HEK293 (cell line): ENCODE measurements around the gene TNFAIP3.
A peak's percentile ranks its signal among the peaks of the same experiment; 100 is the strongest.

Experiments used
- CTCF ChIA-PET: fragments of 350-600 bp; formaldehyde crosslinking; extraction: SDS; loops from one replicate; lab custom pipeline; 2021; ENCODE audit warnings: antibody characterized with exemption; lab: Yijun Ruan, JAX
- POLR2A ChIA-PET: fragments of 300-600 bp; formaldehyde crosslinking; extraction: SDS; loops from one replicate; lab custom pipeline; 2020; ENCODE audit warnings: antibody characterized with exemption, inconsistent platforms; lab: Yijun Ruan, JAX
- H3K27ac ChIP-seq: fragments of 200-500 bp; sonication (Bioruptor generic); 2 replicates; pipeline ENCODE4 v1.5.1; 2014; ENCODE audit warnings: low read depth, low read length, control low read depth, inconsistent platforms; ENCODE audit errors: extremely low read depth
- H3K36me3 ChIP-seq, 2 experiments: fragments of 200-500 bp in 1 of 2; sonication (Bioruptor generic) in 1 of 2; 1 replicate in 1 of 2; 2 replicates in 1 of 2; pipeline ENCODE4 v1.5.1; 2014 to 2017; ENCODE audit warnings: inconsistent platforms in 2 of 2, low read length in 2 of 2; ENCODE audit not compliant: control insufficient read depth in 2 of 2, insufficient read depth in 1 of 2
- H3K4me1 ChIP-seq: fragments of 200-500 bp; sonication (Bioruptor generic); 2 replicates; pipeline ENCODE4 v1.5.1; 2014; ENCODE audit warnings: mild to moderate bottlenecking, low read length, inconsistent platforms; ENCODE audit not compliant: control insufficient read depth, insufficient read depth
- H3K4me3 ChIP-seq: 2 replicates; pipeline ENCODE4 v1.5.1; 2011; ENCODE audit warnings: low read depth, mild to moderate bottlenecking, control low read depth, low read length, moderate library complexity
- H3K9me3 ChIP-seq: fragments of 200-500 bp; sonication (Bioruptor generic); 2 replicates; pipeline ENCODE4 v1.5.1; 2014; ENCODE audit warnings: low read depth, low read length, inconsistent platforms; ENCODE audit not compliant: control insufficient read depth, insufficient read depth
- SETDB1 ChIP-seq: IDR thresholded peaks from one replicate; pipeline ENCODE4 v1.6.1; 2017; ENCODE audit warnings: mild to moderate bottlenecking, low read length, moderate library complexity, mixed read lengths; ENCODE audit not compliant: insufficient read length
- TCF7L2 ChIP-seq: IDR thresholded peaks from 2 replicates; pipeline ENCODE4 v1.6.1; 2011; ENCODE audit warnings: low read depth, mild to moderate bottlenecking, inconsistent platforms, low read length, moderate library complexity, borderline replicate concordance
- ZNF16 ChIP-seq: fragments of 450-650 bp; formaldehyde crosslinking; IDR thresholded peaks from 2 replicates; pipeline ENCODE4 v1.5.1; 2016; ENCODE audit warnings: low read depth, missing biosample characterization, missing genetic modification characterization
- ZNF211 ChIP-seq: fragments of 450-650 bp; formaldehyde crosslinking; IDR thresholded peaks from 2 replicates; pipeline ENCODE4 v1.5.1; 2016; ENCODE audit warnings: low read depth, missing biosample characterization, missing genetic modification characterization
- ZNF23 ChIP-seq: fragments of 450-650 bp; formaldehyde crosslinking; IDR thresholded peaks from 2 replicates; pipeline ENCODE4 v1.5.1; 2016; ENCODE audit warnings: missing biosample characterization, missing genetic modification characterization, borderline replicate concordance
- ZNF266 ChIP-seq: fragments of 450-650 bp; formaldehyde crosslinking; IDR thresholded peaks from 2 replicates; pipeline ENCODE4 v1.5.1; 2016; ENCODE audit warnings: missing biosample characterization, missing genetic modification characterization, low read depth
- ZNF302 ChIP-seq: fragments of 450-650 bp; formaldehyde crosslinking; IDR thresholded peaks from 2 replicates; pipeline ENCODE4 v1.5.1; 2016; ENCODE audit warnings: missing biosample characterization, missing genetic modification characterization, low read depth
- ZNF654 ChIP-seq: fragments of 450-650 bp; formaldehyde crosslinking; IDR thresholded peaks from 2 replicates; pipeline ENCODE4 v1.5.1; 2016; ENCODE audit warnings: low read depth, missing biosample characterization, missing genetic modification characterization
- ZNF677 ChIP-seq: fragments of 450-650 bp; IDR thresholded peaks from 2 replicates; pipeline ENCODE4 v1.5.0; 2018; ENCODE audit warnings: missing biosample characterization, mild to moderate bottlenecking, missing genetic modification characterization, moderate library complexity
- TF ChIP-seq, protein P1 (sequence below): fragments of 450-650 bp; formaldehyde crosslinking; IDR thresholded peaks from 2 replicates; pipeline ENCODE4 v1.5.1; 2016; ENCODE audit warnings: missing biosample characterization, missing genetic modification characterization
- TF ChIP-seq, protein P2 (sequence below): fragments of 450-650 bp; formaldehyde crosslinking; IDR thresholded peaks from 2 replicates; pipeline ENCODE4 v1.5.1; 2016; ENCODE audit warnings: missing biosample characterization, missing genetic modification characterization
- TF ChIP-seq, protein P3 (sequence below): fragments of 450-650 bp; formaldehyde crosslinking; conservative IDR thresholded peaks from 2 replicates; pipeline ENCODE4 v1.5.1; 2016; ENCODE audit warnings: low read depth, missing biosample characterization, missing genetic modification characterization

The TNFAIP3 gene

DNA sequence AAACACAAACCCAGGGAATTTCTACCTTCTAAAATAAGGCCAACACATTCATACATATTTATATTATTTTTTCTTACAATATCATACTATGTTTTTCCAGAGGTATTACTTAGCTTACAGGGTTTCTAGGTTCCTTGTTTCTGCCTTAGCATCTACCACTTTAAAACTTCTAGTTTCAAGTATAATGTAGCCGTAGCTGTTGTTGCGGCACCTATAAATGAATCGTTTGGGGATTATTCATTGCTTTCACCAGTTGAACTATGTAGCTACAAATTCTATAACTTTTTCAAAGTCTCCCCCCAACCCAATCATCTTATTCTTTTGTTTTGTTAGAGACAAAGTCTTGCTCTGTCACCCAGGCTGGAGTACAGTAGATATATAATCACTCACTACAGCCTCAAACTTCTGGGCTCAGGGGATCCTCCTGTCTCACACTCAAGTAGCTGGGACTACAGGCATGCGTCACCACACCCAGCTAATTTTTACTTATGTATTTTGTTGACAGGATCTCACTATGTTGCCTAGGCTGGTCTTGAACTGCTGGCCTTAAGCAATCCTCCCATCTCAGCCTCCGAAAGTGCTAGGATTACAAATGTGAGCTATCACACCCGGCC, 43.9 kb downstream of the TNFAIP3 start (continued):
- TF ChIP-seq ZNF23 (tag by site-specific recombination) = no peak
- TF ChIP-seq ZNF16 = no peak
- no peak for TF ChIP-seq ZNF211

DNA sequence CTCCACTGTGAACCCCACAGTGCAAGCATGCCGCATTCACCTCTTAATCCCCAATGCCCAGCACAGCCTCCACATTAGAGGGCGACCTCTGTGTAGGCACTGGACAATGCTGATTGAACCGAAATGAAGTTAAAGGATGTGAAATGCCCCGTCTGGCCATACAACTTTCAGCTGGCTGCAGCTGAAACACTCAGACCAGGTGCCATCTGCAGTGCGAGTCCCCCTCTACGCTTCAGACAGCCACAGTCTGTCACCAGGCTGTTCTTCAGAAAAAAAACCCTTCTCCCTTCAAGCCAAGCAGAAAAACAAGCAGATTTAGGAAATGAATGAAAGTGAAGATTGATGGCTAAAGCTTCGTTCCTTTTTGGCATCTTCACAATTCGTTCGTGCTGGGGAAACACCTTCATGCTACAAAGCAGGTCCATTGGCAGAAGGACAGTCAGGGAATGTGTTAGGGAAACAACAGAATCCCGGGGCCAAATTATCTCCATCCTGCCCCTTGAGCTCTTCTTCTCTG, 44.7 kb downstream of the TNFAIP3 start:
- ChIA-PET POLR2A (no interaction called here), CTCF (interaction anchor here (0.6 to 2.3 kb wide), 6 partner anchors 24 to 867 kb away, joined by 3 to 8 read pairs (median 4); no protein-coding TSS in a partner anchor)
- Histone ChIP-seq H3K4me3 (no peak overlapping the region), H3K9me3 (no peaks in the 10 kb centered on the region), H3K36me3 (no peaks in the 10 kb centered on the region), H3K27ac (no peak overlapping the region), H3K4me1 (no peaks in the 10 kb centered on the region)
- TF ChIP-seq ZNF677 (tag by site-specific recombination) = no peak

DNA sequence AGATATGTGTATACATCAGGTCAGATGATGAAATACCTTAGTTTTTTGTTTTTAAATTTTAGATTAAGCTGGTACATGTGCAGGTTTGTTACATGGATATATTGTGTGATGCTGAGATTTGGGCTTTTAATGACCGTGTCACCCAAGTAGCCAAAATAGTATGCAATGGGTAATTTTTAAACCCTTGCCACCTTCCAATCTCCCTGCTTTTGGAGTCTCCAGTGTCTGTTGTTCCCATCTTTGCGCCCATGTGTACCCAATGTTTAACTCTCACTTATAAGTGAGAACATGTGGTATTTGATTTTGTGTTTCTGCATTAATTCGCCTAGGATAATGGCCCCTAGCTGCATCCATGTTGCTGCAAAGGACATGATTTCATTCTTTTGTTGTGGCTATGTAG, 45.8 kb downstream of the TNFAIP3 start:
- TF ChIP-seq, protein P1, sequence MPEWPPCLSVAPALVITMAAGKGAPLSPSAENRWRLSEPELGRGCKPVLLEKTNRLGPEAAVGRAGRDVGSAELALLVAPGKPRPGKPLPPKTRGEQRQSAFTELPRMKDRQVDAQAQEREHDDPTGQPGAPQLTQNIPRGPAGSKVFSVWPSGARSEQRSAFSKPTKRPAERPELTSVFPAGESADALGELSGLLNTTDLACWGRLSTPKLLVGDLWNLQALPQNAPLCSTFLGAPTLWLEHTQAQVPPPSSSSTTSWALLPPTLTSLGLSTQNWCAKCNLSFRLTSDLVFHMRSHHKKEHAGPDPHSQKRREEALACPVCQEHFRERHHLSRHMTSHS = no peak
- TF ChIP-seq, protein P2, sequence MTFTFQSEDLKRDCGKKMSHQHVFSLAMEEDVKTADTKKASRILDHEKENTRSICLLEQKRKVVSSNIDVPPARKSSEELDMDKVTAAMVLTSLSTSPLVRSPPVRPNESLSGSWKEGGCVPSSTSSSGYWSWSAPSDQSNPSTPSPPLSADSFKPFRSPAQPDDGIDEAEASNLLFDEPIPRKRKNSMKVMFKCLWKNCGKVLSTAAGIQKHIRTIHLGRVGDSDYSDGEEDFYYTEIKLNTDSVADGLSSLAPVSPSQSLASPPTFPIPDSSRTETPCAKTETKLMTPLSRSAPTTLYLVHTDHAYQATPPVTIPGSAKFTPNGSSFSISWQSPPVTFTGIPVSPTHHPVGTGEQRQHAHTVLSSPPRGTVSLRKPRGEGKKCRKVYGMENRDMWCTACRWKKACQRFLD (tag by site-specific recombination) = no peak
- no peak for TF ChIP-seq ZNF654 (tag by site-specific recombination)
- no peak for TF ChIP-seq TCF7L2
- no peak for TF ChIP-seq ZNF302 (tag by site-specific recombination)
- TF ChIP-seq, protein P3, sequence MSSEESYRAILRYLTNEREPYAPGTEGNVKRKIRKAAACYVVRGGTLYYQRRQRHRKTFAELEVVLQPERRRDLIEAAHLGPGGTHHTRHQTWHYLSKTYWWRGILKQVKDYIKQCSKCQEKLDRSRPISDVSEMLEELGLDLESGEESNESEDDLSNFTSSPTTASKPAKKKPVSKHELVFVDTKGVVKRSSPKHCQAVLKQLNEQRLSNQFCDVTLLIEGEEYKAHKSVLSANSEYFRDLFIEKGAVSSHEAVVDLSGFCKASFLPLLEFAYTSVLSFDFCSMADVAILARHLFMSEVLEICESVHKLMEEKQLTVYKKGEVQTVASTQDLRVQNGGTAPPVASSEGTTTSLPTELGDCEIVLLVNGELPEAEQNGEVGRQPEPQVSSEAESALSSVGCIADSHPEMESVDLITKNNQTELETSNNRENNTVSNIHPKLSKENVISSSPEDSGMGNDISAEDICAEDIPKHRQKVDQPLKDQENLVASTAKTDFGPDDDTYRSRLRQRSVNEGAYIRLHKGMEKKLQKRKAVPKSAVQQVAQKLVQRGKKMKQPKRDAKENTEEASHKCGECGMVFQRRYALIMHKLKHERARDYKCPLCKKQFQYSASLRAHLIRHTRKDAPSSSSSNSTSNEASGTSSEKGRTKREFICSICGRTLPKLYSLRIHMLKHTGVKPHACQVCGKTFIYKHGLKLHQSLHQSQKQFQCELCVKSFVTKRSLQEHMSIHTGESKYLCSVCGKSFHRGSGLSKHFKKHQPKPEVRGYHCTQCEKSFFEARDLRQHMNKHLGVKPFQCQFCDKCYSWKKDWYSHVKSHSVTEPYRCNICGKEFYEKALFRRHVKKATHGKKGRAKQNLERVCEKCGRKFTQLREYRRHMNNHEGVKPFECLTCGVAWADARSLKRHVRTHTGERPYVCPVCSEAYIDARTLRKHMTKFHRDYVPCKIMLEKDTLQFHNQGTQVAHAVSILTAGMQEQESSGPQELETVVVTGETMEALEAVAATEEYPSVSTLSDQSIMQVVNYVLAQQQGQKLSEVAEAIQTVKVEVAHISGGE (tag by site-specific recombination) = no peak
- Histone ChIP-seq H3K36me3 (no peaks in the 10 kb centered on the region), H3K4me3 (no peak overlapping the region), H3K9me3 (no peaks in the 10 kb centered on the region), H3K4me1 (no peaks in the 10 kb centered on the region), H3K27ac (no peak overlapping the region)
- CTCF ChIA-PET = no interaction called here
- POLR2A ChIA-PET = no interaction called here

DNA sequence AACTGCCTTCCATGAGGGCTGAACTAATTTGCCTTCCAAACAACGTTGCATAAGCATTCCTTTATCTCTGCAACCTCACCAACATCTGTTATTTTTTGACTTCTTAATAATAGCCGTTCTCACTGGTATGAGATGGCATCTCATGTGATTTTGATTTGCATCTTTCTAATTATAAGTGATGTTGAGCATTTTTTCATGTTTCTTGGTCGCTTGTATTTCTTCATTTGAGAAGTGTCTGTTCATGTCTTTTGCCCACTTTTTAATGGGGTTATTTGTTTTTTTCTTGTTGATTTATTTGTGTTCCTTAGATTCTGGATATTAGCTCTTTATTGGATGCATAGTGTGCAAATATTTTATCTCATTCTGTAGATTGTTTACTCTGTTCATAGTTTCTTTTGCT, 46.4 kb downstream of the TNFAIP3 start:
- no peak overlapping the region for H3K4me3 ChIP-seq

More for the DNA sequence above, 46.4 kb downstream of the TNFAIP3 start:
- TF ChIP-seq SETDB1 (peak; percentile 12), ZNF266 (tag by site-specific recombination) (no peak)
- TF ChIP-seq, all 188 proteins: peak for 1
- no peaks in the 10 kb centered on the region for H3K36me3 ChIP-seq
- H3K27ac ChIP-seq = no peak overlapping the region
- ChIA-PET CTCF (no interaction called here), POLR2A (no interaction called here)
- no peaks in the 10 kb centered on the region for H3K9me3 ChIP-seq
- no peaks in the 10 kb centered on the region for H3K4me1 ChIP-seq
